NOMO-1 treated with DMSO at 0.1 percent for 48 hours (cell line): ENCODE data around the gene SLC23A2.

Experiments
- DNase-seq: peaks from one replicate; lab custom pipeline; 2025; ENCODE audit not compliant: unreplicated experiment; lab: John Stamatoyannopoulos, UW

The SLC23A2 gene

DNA sequence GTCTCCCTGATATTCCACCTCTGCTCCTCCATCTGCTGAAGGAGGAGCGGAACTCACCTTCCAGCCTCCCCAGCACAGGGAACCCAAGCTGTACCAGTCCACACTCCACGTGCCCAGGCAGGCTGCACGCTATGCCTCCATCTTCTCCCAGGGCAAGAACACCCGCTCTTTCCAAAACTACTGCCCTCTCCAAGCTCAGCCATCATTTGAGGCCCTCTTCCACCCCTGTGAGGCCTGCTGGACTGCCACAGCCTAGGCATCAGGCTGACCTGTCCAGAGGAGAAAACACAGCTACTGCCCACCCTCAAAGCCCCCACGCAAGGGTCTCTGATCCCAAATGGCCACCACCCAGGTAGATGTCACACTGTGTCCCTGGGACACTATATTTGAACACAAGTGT is 179.7 kb downstream of the SLC23A2 start:
- no peak for DNase-seq

DNA sequence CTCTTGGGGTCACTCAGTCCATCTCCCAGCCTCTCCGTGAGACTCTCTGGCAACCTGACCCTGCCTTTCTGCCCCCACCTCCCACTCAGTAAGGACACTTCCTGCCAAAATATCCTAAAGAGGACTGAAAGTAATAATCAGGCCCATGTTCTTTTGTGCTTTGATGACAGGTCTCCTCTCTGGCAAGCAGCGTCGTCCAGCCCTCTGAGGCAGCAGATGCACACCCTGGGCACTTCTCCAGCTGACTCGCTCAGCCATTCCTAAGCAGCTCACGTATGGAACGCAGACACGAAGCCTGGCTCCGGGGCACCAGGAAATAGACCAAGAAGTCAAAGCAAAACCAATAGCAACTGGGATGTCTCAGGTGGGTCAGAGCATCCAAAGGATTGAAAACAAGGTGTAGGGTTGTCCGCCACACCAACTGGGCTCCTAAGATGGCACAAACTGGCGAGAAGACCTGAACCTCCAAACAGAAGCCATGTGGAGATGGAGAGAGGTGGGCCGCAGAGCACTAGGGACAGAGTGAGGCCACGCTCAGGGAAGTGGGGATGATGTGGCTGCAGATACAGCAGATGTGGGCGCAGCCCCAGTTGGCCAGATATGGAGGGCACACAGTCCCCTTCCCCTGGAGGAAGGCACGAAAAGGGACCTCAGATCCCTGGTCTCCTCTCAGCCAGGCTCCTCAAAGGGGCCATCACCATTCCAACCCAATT is 180.3 kb downstream of the SLC23A2 start:
- DNase-seq: no peak

DNA sequence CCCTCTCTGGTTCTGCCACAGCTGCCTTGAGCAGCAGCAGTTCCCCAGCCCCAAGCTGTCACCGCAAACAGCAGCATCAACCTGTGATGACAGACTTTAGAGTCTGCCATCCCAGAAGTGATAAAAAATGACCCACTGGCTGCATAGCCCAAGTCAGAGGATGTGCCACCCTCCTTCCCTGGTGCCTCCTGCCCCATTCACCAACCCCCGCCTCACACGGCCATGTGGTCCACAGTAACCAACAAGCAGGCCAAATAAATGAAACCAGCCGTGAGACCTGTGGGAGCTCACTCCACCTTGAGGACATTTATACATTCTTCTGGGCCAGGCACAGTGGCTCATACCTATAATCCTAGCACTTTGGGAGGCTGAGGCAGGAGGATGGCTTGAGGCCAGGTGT is 181.4 kb downstream of the SLC23A2 start:
- DNase-seq: no peak

DNA sequence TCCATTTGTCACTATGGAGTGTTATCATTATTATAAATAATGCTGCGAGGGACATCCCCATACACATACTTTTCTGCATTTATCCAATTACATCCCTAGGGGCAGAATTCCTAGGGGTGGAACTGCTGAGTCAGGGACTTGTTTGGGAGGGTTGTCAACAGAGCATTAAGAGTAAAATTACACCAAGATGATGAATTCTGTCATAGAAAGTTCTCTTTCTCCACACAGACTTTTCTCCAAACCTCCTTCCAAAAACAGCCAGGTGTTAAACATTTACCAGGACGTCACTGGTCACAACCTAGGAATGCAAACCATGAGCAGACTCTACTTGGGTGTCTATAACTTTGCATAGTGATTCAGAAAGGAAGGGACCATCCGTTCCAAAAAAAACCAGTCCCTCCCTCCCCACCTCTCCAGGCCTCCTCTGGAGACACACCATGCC is 184.1 kb downstream of the SLC23A2 start:
- no peak for DNase-seq

DNA sequence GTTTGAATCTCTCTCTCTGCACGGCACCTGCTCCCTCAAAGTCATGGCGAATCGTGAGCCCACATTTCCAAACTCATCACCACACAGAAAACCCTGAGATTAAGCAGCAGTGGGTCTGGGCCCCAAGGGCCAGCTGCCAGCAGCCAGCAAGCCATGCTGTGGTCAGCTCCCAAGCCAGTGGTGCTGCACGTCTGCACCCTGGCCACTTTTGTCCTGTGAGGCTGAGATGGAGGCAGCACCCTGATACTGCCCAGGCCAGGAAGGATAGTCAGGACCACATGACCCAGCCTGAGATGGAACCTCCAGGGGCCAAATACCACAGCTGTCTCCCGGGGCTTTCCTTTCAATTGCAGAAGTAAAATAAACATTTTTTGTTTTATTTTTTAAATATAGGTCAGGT is 185.7 kb downstream of the SLC23A2 start:
- DNase-seq: no peak

DNA sequence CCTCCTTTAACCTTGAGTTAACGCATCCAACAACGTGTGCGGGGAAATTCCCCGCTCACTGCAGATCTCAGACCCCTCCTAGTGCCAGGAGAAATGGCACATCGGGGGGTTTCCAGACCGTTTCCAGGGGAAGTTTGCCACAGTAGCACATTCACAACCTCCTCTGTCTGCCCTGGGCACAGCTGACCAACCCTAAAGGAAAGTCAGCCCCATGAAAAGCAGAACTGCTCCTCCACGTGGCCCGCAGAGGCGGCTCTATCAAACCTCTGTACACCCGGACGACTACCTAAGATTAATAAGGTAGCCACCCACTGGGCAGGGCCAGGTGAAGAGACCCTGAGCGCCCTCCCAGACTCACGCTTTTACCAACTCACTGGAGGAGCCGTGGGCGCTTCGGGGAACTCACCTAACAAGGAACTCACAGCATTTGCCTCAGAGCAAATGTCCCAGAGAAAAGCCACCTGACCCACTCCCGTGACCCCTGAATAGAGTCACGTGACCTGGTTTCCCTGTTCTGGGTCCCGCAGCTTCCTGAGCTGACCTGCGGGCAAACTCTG is 186.5 kb downstream of the SLC23A2 start:
- peak; percentile 78 for DNase-seq

DNA sequence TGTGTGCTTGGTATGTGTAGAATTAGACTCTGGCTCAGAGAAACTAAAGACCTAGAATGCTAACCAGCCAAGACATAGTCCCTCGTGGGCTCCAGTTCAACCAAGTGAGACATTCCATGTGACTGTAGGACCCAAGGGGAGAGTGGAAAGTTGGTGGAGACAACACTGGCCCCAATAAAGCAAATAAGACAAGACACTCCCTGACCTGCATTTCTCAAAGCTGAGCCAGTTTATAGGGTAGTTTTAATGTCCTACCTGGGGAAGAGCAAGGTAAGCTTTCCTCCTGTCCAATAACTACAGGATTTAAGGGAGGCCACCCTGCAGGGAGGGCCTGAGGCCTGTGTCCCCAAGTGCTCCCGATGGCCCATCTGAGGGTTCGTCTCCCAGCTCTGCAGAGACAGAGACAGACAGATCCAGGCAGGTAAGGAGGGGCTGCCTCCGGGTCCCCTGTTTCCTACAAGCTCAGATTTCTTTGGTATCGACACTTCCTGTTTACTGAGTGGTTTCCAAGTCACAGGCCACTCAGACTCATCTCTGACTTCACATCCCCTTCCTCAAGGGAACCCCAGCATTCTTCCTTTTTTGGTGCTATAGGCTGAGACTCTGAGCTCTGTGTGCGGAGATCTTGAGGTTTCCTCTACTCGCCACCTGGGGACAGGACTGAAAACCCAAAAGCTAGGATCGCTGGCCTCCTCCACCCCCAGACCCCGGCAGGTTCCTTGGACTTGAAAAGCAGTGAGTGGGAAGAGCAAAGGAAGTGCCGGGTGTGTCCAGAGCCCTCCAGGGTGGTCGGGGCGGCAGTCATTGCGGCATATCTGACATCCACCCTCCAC is 187.2 kb downstream of the SLC23A2 start:
- DNase-seq: peak; percentile 93

DNA sequence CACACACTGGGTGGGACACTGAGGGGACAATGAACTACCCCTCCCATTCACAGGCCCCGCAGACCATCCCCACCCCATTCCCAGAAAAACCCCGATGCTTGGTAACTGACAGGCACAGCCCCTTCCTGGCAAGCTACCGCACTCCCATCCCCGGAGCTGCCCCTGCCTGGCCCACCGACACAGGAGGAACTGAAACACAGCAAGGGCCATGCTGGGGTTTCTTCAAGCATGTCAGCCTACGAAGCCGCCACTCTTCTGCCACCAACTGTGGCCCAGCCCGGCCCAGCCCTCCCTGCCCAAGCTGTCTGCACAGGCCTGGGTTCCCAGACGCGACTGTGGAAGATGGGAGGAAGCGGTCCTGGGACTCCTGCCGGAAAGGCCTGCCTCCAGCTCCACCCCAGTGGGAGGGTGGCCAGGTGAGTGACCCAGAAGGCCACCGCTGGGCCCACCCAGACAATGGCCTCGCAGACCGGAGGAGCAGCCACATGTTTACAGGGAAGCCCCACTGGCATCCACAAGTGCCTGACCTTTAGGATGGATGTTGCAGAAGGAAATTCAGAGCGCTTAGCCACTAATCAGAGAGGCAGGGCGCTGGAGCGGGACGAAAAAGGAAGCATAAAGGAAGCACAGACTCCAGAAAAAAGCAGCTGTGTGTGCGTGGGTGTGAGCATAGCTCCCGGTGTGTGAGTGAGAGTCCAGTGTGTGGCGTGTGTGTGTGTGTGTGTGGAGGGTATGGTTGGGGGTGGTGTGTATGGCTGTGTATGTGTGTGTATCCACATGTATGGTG is 188.0 kb downstream of the SLC23A2 start:
- peak; percentile 66 for DNase-seq

DNA sequence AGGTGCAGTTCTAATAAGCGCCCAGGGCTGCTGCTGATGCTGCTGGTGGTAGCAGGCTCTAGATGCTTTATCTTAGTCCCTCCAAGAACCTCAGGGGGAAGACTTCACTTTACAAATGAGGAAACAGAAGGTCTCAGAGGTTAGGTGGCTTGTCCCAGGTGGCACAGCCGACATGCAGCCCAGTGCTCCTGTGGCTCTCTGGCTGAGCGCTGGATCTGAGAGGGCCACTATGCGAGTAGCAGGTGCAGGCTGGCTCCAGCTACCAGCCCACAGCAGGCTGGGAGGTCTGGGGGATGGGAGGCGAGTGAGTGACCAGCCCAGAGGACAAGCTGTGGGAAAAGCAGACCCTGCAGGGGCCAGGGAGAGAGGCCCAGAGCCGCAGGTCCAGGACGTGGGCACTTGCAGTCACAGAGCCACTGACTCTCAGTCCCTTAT is 188.7 kb downstream of the SLC23A2 start:
- no peak for DNase-seq

DNA sequence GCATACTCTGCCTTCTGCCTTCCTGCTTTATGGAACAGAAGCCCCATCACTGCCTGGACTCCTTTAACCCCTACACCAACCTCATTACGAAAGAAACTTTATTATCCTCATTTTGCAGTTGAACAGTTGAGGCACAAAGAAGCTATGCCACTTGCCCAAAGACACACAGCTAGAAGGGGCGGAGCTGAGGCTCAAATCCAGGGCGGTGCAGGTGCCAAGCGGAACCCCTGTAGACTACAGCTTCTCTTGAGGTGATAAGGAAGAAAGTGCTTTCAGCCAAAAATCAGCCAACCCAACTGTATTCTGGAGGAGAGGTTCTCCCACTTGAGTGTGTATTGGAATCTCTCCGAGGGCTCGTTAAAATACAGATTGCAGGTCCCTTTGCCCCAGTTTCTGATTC is 189.1 kb downstream of the SLC23A2 start:
- DNase-seq: no peak

DNA sequence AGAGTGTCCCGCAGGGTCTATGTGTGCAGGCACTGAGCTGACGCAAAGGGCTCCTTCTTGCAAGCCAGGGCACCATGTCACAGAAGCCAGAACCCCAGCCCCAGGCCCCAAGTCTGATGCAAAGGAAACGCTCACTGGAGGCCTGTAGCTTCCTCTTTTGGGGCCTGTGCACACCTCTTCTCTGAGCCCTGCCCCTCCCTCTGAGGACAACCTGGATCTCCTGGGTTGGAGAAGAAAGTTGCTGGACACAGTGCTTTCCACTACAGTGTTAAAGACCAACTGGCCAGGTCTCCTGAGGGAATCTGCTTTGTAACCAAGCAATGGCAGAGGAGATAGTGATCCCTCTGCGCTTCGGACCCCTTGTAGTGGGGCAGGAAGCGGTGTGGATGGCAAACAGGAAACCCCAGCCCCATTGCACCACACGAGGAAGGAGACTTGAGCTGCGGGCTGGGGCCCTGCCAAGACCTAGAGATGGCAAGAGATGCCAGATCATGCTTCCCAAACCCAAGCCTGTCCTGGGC is 189.6 kb downstream of the SLC23A2 start:
- peak; percentile 94 for DNase-seq

DNA sequence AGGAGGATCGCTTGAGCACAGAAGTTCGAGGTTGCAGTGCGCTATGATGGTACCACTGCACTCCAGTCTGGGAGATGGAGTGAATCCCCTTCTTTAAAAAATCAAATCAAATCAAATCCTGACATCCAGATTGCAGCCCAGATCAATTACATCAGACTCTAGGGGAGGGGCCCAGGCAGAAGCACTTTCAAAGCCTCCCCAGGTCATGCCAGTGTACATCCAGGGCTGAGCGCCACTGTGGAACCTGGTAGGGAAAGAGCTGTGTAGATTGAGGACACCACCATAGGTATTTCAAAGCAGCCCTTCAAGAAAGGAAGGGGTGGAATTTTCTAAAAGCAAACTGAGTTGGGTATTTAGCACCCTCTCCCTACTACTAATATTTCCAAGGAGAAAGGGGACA is 190.1 kb downstream of the SLC23A2 start:
- no peak for DNase-seq

DNA sequence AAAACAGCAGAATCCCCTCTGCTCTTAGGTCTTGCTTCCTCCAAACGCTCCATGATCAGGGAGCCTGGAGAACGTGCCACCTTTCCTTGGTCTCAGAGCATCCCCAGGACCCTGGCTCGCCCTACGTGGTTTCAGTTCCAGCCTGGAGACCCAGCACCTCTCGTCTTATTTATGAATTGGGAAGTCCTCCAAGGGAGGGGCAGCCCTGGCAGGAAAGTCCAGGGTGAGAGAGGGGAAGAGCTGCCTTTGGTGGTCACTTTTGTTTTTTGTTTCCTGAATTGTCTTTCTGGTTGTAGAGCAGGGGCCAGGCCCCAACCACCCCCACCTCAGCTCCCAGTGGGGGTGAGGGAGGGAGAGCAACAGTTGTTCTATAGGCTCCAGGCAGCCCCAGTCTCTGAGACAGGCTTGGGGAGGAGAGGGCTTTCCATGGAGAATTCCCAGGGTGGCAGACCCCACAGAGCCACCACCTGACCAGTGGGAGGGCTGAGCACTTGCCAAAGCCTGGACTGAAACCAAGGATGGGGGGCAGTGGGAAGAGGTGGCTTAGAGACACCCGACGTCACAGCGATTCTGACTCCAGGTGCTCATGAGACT is 190.8 kb downstream of the SLC23A2 start:
- DNase-seq: no peak

DNA sequence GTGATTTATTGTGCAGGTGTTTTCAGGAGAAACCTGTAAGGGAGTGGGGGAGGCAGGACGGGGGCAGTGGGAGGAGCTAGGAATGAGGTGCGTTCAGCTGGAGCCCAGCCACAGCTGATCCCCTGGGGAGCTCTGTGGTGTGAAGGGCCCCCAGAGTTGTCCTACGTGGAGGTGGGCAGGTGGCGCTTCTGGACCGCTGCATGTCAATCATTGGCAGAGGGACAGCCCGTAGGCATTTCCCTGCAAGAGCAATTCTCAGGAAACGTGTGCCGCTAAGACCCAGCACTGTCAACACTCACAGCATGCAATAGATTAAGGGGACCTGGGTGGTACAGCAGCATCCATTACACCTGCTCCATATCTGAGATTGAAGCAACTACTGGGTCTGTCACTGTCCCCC is 191.6 kb downstream of the SLC23A2 start:
- no peak for DNase-seq

DNA sequence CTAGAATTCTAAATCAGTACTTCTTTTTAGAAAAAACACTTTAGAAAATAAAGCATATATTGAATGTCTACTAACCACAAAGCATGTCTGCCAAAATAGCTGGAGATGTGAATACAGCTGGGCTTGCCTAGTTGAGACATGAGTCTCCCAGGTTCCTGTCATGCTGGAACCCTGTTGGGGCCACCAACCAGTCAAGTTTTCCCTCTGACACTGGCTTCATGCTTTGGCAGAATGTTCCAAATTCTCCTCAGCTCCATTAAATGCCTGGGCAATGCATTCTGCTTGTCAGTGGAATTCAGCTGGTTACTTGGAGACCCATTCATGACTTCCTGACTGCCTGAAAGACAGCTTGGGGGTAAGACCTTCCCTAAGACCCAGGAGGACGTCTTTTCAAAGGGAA is 192.4 kb downstream of the SLC23A2 start:
- DNase-seq: no peak

DNA sequence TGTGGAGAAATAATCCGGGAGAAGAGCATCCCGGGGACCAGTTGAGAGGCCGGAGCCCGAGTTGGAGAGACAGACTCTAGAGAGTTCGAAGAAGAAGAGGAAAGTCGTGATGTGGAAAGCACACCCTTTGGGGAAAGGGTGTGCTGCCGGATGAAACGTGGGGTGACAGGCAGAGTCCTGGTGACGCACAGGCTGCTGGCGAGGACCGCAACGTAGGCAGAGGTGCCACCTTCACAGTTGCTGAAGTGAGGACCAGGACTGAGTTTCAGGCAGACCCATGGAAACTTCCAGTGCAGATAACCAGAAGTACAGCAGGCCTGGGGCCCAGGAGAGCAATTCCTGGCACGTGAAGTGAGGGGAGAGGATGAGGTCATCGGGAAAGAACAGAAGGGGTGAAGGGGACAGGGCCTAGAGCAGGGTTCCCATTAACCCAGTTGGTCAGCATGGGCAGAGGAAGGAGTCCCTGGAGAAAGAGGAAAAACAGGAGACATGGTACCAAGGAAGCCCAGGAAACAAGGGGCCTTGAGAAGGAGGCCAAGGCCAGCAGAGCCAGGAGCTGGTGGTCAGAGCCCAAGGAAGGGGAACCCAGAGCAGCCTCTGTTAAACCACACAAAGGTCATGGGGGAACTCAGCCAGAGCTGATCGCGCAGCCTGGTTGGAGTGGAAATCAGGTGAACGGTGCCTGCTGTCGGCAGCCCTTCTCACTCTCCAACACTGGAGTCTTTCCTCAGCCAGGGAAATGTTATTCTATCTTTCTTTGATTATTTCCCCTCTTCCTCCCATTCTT is 195.5 kb downstream of the SLC23A2 start:
- DNase-seq: no peak

DNA sequence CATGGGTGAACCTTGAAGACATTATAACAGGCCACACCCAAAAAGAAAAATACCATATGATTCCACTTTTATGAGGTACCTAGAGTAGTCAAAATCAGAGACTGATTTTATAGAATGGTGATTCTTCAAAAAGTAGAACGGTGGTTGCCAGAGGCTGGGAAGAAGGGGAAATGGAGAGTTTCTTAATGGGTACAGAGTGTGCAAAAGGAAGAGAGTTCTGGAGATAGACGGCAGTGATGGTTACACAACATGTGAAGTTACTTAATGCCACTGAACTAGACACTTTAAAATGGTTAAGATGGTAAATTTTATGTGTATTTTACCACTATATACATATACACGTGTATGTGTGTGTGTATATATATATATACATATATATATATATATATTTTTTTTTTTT is 198.8 kb downstream of the SLC23A2 start:
- peak; percentile 77 for DNase-seq
